ENCODE results near the gene RIPOR3.
"Not testable (repeated sequence)": the region's sequence is repeated elsewhere in the genome, so short reads cannot be mapped to it uniquely, and the experiment has no call there.

Gene RIPOR3

GRCh38 chr20:50649590-50649989 lies 41.8 kb downstream of the RIPOR3 start:
- no peak overlapping the region for H3K4me3 ChIP-seq (ENCODE audit: low read depth, low read length)
- DNase-seq (ENCODE audit: low read depth): no peak
- TF ChIP-seq CTCF (IDR thresholded peaks at IDR 0.05; ENCODE audit: control insufficient read depth, extremely low read depth, insufficient read depth): no peak

- no peak for TF ChIP-seq CTCF (IDR thresholded peaks at IDR 0.05; ENCODE audit: control insufficient read depth, extremely low read depth, insufficient read depth)
- H3K4me3 ChIP-seq (ENCODE audit: low read depth, low read length): no peak overlapping the region
- DNase-seq (ENCODE audit: low read depth): no peak
These were observed 42.7 kb downstream of the RIPOR3 start for GRCh38 chr20:50648651-50649050.

- no peak overlapping the region for H3K4me3 ChIP-seq (ENCODE audit: low read depth, low read length)
- no peak for TF ChIP-seq CTCF (IDR thresholded peaks at IDR 0.05; ENCODE audit: control insufficient read depth, extremely low read depth, insufficient read depth)
- no peak for DNase-seq (ENCODE audit: low read depth)
These were observed 44.8 kb downstream of the RIPOR3 start for GRCh38 chr20:50646483-50646996.

GRCh38 chr20:50645253-50646068 lies 45.9 kb downstream of the RIPOR3 start:
- TF ChIP-seq CTCF (IDR thresholded peaks at IDR 0.05; ENCODE audit: control insufficient read depth, extremely low read depth, insufficient read depth): no peak

GRCh38 chr20:50642288-50642803 lies 49.0 kb downstream of the RIPOR3 start:
- TF ChIP-seq CTCF (IDR thresholded peaks at IDR 0.05; ENCODE audit: control insufficient read depth, extremely low read depth, insufficient read depth): no peak
- H3K4me3 ChIP-seq (ENCODE audit: low read depth, low read length): no peak overlapping the region
- no peak for DNase-seq (ENCODE audit: low read depth)

More at GRCh38 chr20:50645253-50646068, 45.9 kb downstream of the RIPOR3 start:
- no peak overlapping the region for H3K4me3 ChIP-seq (ENCODE audit: low read depth, low read length)
- no peak for DNase-seq (ENCODE audit: low read depth)

- DNase-seq (ENCODE audit: low read depth); H3K4me3 ChIP-seq (ENCODE audit: low read depth, low read length): not testable (repeated sequence)
These were observed 49.6 kb downstream of the RIPOR3 start for GRCh38 chr20:50641625-50642287.

- not testable (repeated sequence) for H3K4me3 ChIP-seq (ENCODE audit: low read depth, low read length); DNase-seq (ENCODE audit: low read depth)
These were observed 51.2 kb downstream of the RIPOR3 start for GRCh38 chr20:50639971-50640711.

- not testable (repeated sequence) for DNase-seq (ENCODE audit: low read depth); H3K4me3 ChIP-seq (ENCODE audit: low read depth, low read length)
These were observed 53.1 kb downstream of the RIPOR3 start for GRCh38 chr20:50638015-50638847.
